ENCODE data around the gene GPR31.

DNA sequence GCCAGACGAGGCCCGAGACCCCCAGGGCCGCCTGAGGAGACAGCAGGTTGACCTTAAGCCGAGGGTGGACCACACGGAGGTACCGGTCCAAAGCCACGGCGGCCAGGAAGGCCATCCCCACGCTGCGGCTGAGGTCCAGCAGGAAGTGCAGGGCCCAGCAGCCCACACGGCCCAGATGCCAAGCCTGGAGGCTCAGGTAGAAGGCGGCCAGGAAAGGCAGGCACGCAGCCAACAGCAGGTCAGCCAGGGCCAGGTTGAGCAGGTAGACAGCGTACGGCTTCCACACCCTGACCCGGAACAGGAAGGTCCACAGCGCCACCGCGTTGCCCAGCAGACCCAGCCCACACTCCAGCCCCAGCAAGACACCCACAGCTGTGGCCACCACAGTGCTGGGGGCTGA lies 366 bp downstream of the GPR31 start:
- TF ChIP-seq POLR2AphosphoS5 (IDR thresholded peaks at IDR 0.05; ENCODE audit: low read depth, low read length) (no peak), SIN3A (IDR thresholded peaks at IDR 0.05; ENCODE audit: borderline replicate concordance, insufficient read depth, low read length) (no peak)
